Common myeloid progenitor, CD34-positive (primary cell): Measurements from ENCODE around the gene MEF2C.

Experiments
- CTCF ChIA-PET: fragments of 350-600 bp; sonication (Branson Sonifier 250); formaldehyde crosslinking; loops from one replicate; lab custom pipeline; 2021; ENCODE audit warnings: antibody characterized with exemption; lab: Charles Lee
- POLR2A ChIA-PET: fragments of 350-600 bp; sonication (Branson Sonifier 250); formaldehyde crosslinking; loops from one replicate; lab custom pipeline; 2021; ENCODE audit warnings: antibody characterized with exemption; lab: Charles Lee
- DNase-seq, 3 donors: peaks; one replicate each; pipeline versions ENCODE4 v3.0.0 to v3.0.0-alpha.2; 2013
- H3K27ac ChIP-seq, 2 experiments: 1 replicate in 1 of 2; 2 replicates in 1 of 2; pipeline ENCODE4 v1.7.0; 2013; ENCODE audit warnings: inconsistent platforms in 2 of 2, low read length in 2 of 2, mild to moderate bottlenecking in 2 of 2, low read depth in 1 of 2, moderate library complexity in 1 of 2; ENCODE audit not compliant: severe bottlenecking in 2 of 2, insufficient read depth in 1 of 2, poor library complexity in 1 of 2
- H3K27me3 ChIP-seq, 5 experiments: replicated peaks in 2 of 5; 1 replicate in 3 of 5; 2 replicates in 2 of 5; pipeline versions ENCODE4 v1.6.1 to v1.7.0; 2013; ENCODE audit warnings: low read length in 4 of 5, mild to moderate bottlenecking in 2 of 5, moderate library complexity in 2 of 5, inconsistent platforms in 1 of 5; ENCODE audit not compliant: insufficient read depth in 5 of 5, control insufficient read depth in 4 of 5
- H3K36me3 ChIP-seq, 4 experiments: 1 replicate in 2 of 4; 2 replicates in 2 of 4; pipeline versions ENCODE4 v1.6.1 to v1.7.0; 2013; ENCODE audit warnings: low read length in 3 of 4, control low read depth in 1 of 4, mild to moderate bottlenecking in 1 of 4; ENCODE audit not compliant: control insufficient read depth in 4 of 4, insufficient read depth in 4 of 4
- H3K4me1 ChIP-seq, 4 experiments: 1 replicate in 3 of 4; 2 replicates in 1 of 4; pipeline versions ENCODE4 v1.6.1 to v1.7.1; 2013; ENCODE audit warnings: low read length in 3 of 4, mild to moderate bottlenecking in 3 of 4, control low read depth in 1 of 4, inconsistent platforms in 1 of 4, moderate library complexity in 1 of 4; ENCODE audit not compliant: control insufficient read depth in 4 of 4, insufficient read depth in 4 of 4; ENCODE audit errors: control extremely low read depth in 1 of 4
- H3K4me3 ChIP-seq, 7 experiments: 1 replicate in 4 of 7; 2 replicates in 3 of 7; pipeline versions ENCODE4 v1.5.1 to v1.7.0; 2013; ENCODE audit warnings: mild to moderate bottlenecking in 7 of 7, low read length in 6 of 7, moderate library complexity in 6 of 7, inconsistent platforms in 2 of 7, low read depth in 2 of 7, control low read depth in 1 of 7; ENCODE audit not compliant: insufficient read depth in 4 of 7, control insufficient read depth in 1 of 7; ENCODE audit errors: extremely low read depth in 1 of 7
- H3K9me3 ChIP-seq, 5 experiments: 1 replicate in 4 of 5; 2 replicates in 1 of 5; pipeline versions ENCODE4 v1.6.1 to v1.7.1; 2013; ENCODE audit warnings: low read length in 4 of 5, mild to moderate bottlenecking in 2 of 5, inconsistent platforms in 1 of 5, low read depth in 1 of 5, moderate library complexity in 1 of 5; ENCODE audit not compliant: control insufficient read depth in 4 of 5, insufficient read depth in 2 of 5; ENCODE audit errors: control extremely low read depth in 1 of 5
- WGBS: methylation state at CpG from one replicate; pipeline ENCODE4 v1.1.5; 2013; ENCODE audit not compliant: insufficient coverage; 5-methylcytosine and 5-hydroxymethylcytosine counted together

Gene MEF2C

DNA sequence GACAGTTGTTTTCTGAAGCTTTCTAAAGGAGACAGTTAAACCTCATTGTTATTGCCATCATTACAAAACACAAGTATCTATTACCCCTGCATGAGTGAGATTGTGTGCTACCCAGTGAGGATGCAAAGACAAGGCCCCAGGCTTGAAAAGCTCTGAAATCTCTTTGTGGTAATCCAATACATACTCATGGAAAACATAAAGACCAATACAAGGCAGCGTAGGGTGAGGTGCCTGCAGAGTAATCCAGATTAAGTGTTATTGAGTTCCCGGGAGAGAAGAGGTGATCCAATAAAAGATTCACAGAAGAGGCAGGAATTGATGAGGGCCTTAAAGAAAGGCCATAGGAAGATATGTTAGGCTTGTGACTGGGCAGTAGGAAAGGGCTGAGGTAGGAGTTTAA lies 150.1 kb downstream of the MEF2C start:
- H3K27me3 ChIP-seq = no peaks in the 10 kb centered on the region
- H3K4me1 ChIP-seq = peaks cover 34 to 63% (median 50%) of the 10 kb centered on the region in 4 experiments
- peak overlapping the region; percentile 70 to 93 for H3K27ac ChIP-seq
- ChIA-PET CTCF (interaction anchor here (0.8 to 2.1 kb wide), 9 partner anchors 13 to 183 kb away, joined by 3 to 6 read pairs (median 4); partner anchors contain the start of gene MEF2C), POLR2A (interaction anchor here (1.5 kb wide), 1 partner anchor 151 kb away, joined by 10 read pairs; the partner anchor contains the start of gene MEF2C)
- 94% methylated on average over 2 of the region's 2 CpGs for WGBS
- H3K36me3 ChIP-seq = peaks cover 2 to 29% (median 9%) of the 10 kb centered on the region in 4 experiments
- no peaks in the 10 kb centered on the region for H3K9me3 ChIP-seq
- DNase-seq = no peak
- peak overlapping the region in 2 of 7 experiments; percentile 12 to 37 for H3K4me3 ChIP-seq

DNA sequence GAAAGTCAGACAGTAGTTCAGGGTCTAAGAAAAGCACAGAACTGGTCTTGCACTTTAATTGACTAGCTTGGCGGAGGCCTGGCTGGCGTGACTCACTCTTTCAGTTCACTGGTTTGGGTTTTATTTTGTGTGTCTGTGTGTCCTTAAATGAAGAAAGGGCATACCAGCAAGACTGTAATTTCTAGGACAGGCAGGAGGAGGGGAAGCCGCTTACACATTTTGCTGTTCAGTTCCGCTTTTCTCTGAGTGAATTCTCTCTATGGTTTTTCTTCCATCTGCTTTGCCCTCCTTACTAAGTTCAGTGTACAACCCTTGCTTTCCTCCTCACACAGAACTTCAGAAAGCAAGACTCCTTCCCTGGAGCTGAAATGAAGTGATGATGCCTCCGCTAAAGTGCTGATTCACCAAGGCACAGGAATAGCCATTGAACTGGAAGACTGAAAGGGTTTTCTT lies 150.8 kb downstream of the MEF2C start:
- peak overlapping the region; percentile 70 to 93 for H3K27ac ChIP-seq
- H3K4me1 ChIP-seq = peaks cover 34 to 63% (median 50%) of the 10 kb centered on the region in 4 experiments
- no peaks in the 10 kb centered on the region for H3K9me3 ChIP-seq
- ChIA-PET POLR2A (interaction anchor here (1.5 kb wide), 1 partner anchor 151 kb away, joined by 10 read pairs; the partner anchor contains the start of gene MEF2C), CTCF (interaction anchor here (0.8 to 2.1 kb wide), 12 partner anchors 13 to 1429 kb away, joined by 3 to 13 read pairs (median 4); partner anchors contain the start of gene MEF2C)
- 0% methylated on average over 4 of the region's 5 CpGs for WGBS
- peak overlapping the region in 3 of 7 experiments; percentile 8 to 53 (median 9) for H3K4me3 ChIP-seq
- DNase-seq = peak; percentile 78 to 94 (median 92)
- peaks cover 2 to 25% (median 10%) of the 10 kb centered on the region in 4 experiments for H3K36me3 ChIP-seq
- no peaks in the 10 kb centered on the region for H3K27me3 ChIP-seq

DNA sequence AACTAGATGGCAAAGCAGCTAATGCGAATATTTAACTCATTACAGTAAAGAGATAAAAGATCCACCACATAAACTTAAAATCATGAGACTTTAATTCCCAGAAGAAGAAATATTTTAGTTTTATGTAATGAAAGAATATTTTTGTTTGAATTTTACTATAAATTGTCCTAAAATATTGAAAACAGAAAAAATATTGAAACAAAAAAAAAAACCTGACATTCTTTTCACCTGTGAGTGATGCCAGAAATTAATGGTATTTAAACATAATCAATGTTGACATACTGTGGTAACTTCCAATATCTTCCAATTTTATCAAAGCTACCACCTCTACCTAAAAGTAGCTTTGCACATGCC lies 153.2 kb downstream of the MEF2C start:
- ChIA-PET CTCF (interaction anchor here (0.6 to 6.4 kb wide), 27 partner anchors 9 to 1539 kb away, joined by 3 to 80 read pairs (median 3); no protein-coding TSS in a partner anchor), POLR2A (interaction anchor here (0.8 kb wide), 1 partner anchor 133 kb away, joined by 3 read pairs; no protein-coding TSS in a partner anchor)
- Histone ChIP-seq H3K4me3 (no peak overlapping the region), H3K9me3 (no peaks in the 10 kb centered on the region), H3K36me3 (peaks cover 10 to 42% (median 23%) of the 10 kb centered on the region in 4 experiments), H3K4me1 (peaks cover 26 to 46% (median 37%) of the 10 kb centered on the region in 4 experiments), H3K27me3 (no peaks in the 10 kb centered on the region), H3K27ac (peak overlapping the region in 1 of 2 experiments; percentile 17)
- no CpG with 5 or more reads among the region's 1 CpG for WGBS
- no peak for DNase-seq

DNA sequence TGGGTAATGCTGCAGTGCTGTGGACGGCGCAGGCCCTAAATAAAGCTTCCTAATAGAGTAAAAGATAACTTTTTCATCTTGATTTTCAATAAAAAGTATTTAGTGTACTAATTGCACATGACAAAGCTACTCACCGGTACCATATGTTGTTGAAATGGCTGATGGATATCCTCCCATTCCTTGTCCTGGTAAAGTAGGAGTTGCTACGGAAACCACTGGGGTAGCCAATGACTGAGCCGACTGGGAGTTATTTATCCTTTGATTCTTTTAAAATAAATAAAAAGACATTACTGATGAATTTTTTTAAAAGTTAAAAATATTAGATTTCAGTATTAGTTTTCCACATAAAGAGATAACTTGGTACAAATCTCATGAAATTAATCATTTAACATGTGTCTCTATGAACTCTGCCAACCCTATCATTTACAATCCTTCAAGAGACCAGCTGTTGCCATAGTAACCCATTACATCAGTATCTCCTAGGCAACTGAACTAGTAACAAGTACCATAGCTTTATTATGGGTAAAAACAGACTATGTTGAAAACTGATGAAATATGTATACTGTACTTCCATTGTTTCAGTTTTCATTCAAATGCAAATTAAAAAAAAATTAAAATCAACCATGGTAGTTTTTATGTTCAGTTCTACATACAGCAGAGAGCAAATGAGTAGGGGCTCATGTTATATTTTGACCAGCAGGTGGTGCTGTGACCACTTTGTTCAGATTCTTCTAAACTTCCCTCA lies 153.7 kb downstream of the MEF2C start:
- peak; percentile 89 to 95 (median 92) for DNase-seq
- H3K27ac ChIP-seq = peak overlapping the region in 1 of 2 experiments; percentile 18
- CTCF ChIA-PET = interaction anchor here (0.6 to 6.4 kb wide), 32 partner anchors 8 to 1654 kb away, joined by 3 to 80 read pairs (median 3); partner anchors contain the start of gene MEF2C
- POLR2A ChIA-PET = interaction anchor here (0.8 kb wide), 1 partner anchor 133 kb away, joined by 3 read pairs; no protein-coding TSS in a partner anchor
- peaks cover 26 to 43% (median 34%) of the 10 kb centered on the region in 4 experiments for H3K4me1 ChIP-seq
- no peaks in the 10 kb centered on the region for H3K9me3 ChIP-seq
- no peaks in the 10 kb centered on the region for H3K27me3 ChIP-seq
- WGBS = no CpG with 5 or more reads among the region's 5 CpGs
- H3K36me3 ChIP-seq = peaks cover 10 to 47% (median 25%) of the 10 kb centered on the region in 4 experiments
- no peak overlapping the region for H3K4me3 ChIP-seq

DNA sequence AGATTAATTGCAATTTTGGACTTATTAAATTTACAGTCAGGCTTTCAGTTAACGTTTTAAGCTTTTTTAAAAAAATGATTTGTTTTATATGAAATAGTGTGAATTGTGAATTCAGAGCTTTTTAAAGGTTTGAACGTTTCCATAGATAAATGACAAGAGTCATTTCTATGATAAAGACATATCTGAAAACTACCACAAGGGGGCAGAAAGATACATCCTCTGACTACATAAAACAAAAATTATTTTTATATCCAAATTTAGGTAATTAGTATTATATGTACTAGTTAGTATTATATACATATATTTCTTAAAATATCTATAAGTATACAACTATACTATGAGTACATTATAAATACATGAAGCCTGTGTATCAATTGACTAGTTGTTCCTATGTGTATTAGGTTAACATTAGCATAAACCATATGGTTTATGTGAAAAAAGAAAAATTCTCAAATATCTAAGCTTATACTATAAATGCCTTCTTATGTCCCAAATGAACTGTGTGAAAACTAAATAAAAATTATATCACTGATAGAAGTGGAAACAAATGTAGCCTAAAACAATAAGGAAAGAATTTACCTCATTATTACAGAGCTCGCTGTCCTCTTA lies 155.2 kb downstream of the MEF2C start:
- Histone ChIP-seq H3K4me1 (peaks cover 13 to 28% (median 21%) of the 10 kb centered on the region in 4 experiments), H3K36me3 (peaks cover 12 to 57% (median 30%) of the 10 kb centered on the region in 4 experiments), H3K4me3 (no peak overlapping the region), H3K27ac (no peak overlapping the region), H3K9me3 (no peaks in the 10 kb centered on the region), H3K27me3 (no peaks in the 10 kb centered on the region)
- POLR2A ChIA-PET = no interaction called here
- no CpG with 5 or more reads among the region's 3 CpGs for WGBS
- DNase-seq = peak; percentile 50 to 74 (median 67)
- CTCF ChIA-PET = interaction anchor here (0.5 to 6.4 kb wide), 31 partner anchors 12 to 1682 kb away, joined by 3 to 80 read pairs (median 4); partner anchors contain the start of genes CETN3 and MEF2C

DNA sequence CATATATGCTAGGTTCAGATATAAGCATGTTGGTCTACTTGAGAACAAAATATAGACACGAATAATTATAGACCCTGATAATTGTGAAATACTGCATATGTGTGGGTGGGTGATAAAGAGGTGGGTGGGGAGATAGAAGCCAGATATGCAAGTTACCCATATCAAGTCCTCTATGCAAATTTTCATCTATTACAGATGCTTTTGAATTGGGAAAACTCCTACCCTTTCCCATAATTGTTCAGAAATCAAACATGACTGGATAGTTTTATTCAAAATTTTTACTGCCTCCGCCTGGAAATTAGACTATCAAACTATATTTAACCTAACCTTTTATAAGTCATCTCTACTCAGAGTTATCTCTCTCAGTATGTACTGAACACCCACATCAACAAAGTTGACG lies 157.5 kb downstream of the MEF2C start:
- DNase-seq = no peak
- no peak overlapping the region for H3K27ac ChIP-seq
- ChIA-PET POLR2A (no interaction called here), CTCF (interaction anchor here (1.5 to 6.4 kb wide), 4 partner anchors 16 to 1540 kb away, joined by 4 to 80 read pairs (median 11); no protein-coding TSS in a partner anchor)
- WGBS = 100% methylated on average over 1 of the region's 3 CpGs
- H3K4me1 ChIP-seq = peaks cover 0 to 6% (median 5%) of the 10 kb centered on the region in 4 experiments
- no peaks in the 10 kb centered on the region for H3K27me3 ChIP-seq
- H3K36me3 ChIP-seq = peaks cover 19 to 72% (median 39%) of the 10 kb centered on the region in 4 experiments
- H3K9me3 ChIP-seq = no peaks in the 10 kb centered on the region
- no peak overlapping the region for H3K4me3 ChIP-seq
